NB4 (cell line): ENCODE measurements around the gene MPP2.
"Not testable (repeated sequence)": the region's sequence is repeated elsewhere in the genome, so short reads cannot be mapped to it uniquely, and the experiment has no call there.

Source experiments
- DNase-seq: peaks from one replicate; pipeline ENCODE4 v3.0.0; 2010; ENCODE audit warnings: low read depth
- H3K4me3 ChIP-seq: one replicate; pipeline ENCODE4 v1.5.1; 2011; ENCODE audit warnings: mild to moderate bottlenecking, low read depth, low read length, moderate library complexity
- CTCF ChIP-seq: IDR thresholded peaks from one replicate; pipeline ENCODE4 v1.5.1; 2012; ENCODE audit warnings: low read depth, low read length
- MYC ChIP-seq: IDR thresholded peaks from 2 replicates; pipeline ENCODE4 v1.6.1; 2011; ENCODE audit warnings: low read depth, low read length
- POLR2A ChIP-seq: IDR thresholded peaks from 2 replicates; pipeline ENCODE4 v1.6.1; 2011; ENCODE audit warnings: mild to moderate bottlenecking; ENCODE audit not compliant: insufficient read length; ENCODE audit errors: extremely low read depth
- TF ChIP-seq, protein P1 (sequence below): IDR thresholded peaks from 2 replicates; pipeline ENCODE4 v1.6.1; 2011; ENCODE audit warnings: low read depth, low read length

The MPP2 gene

GRCh38 chr17:43846963-43847371 is 60.4 kb downstream of the MPP2 start, which contains the start of gene CD300LG:
Gene CD300LG (plus strand): TSS chr17:43847176. CDS start chr17:43847217, 41 bp downstream.
- TF ChIP-seq POLR2A, result no peak
- no peak for TF ChIP-seq MYC
- no peak for TF ChIP-seq CTCF
- TF ChIP-seq, protein P1, sequence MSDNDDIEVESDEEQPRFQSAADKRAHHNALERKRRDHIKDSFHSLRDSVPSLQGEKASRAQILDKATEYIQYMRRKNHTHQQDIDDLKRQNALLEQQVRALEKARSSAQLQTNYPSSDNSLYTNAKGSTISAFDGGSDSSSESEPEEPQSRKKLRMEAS, result no peak
- DNase-seq, result peak; percentile 24
- H3K4me3 ChIP-seq, result no peak within 1 kb of the TSS

- no peak overlapping the region for H3K4me3 ChIP-seq
- DNase-seq, result peak; percentile 61
- TF ChIP-seq CTCF, result peak; percentile 86
- TF ChIP-seq MYC, result no peak
- TF ChIP-seq, protein P1, result peak; percentile 60
- no peak for TF ChIP-seq POLR2A
Observed at GRCh38 chr17:43846221-43846712, 61.1 kb downstream of the MPP2 start.

GRCh38 chr17:43845766-43846165 is 61.6 kb downstream of the MPP2 start:
- TF ChIP-seq POLR2A (no peak), CTCF (no peak), MYC (no peak)
- TF ChIP-seq, protein P1, result no peak
- H3K4me3 ChIP-seq, result no peak overlapping the region
- DNase-seq, result no peak

DNA sequence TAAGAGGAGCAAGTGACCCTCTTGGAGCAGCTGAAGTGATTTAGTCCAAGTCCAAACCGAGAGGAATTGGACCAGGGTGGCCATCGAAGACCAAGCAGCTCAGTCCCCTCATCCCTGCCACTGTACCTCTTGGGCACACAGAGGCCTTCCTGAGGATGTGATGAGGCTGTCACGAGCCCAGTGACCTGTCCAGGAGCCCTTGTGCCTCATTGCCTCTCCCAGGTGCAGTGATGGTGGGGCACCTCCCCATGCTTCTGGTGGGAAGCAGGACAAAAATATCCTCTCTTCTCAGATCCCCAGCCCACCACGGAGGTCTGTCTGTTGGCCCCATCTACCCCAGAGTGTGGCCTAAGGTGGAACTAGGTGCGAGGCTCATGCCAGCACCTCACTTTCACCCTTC is 63.1 kb downstream of the MPP2 start:
- DNase-seq, result no peak
- no peak overlapping the region for H3K4me3 ChIP-seq
- TF ChIP-seq, protein P1, result no peak
- no peak for TF ChIP-seq POLR2A
- no peak for TF ChIP-seq MYC
- no peak for TF ChIP-seq CTCF

DNA sequence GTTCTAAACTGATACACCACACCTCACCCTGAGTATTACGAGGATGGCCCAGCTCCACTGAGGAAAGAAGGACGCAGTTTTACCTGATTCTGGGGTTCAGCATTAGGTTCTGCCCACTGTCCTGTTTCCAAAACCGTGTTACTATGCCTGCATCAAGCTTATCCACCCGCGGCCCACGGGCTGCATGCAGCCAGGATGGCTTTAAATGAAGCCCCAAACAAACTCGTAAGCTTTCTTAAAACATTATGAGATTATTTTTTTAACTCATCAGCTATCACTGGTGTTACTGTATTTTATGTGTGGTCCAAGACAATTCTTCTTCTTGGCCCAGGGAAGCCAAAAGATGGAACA is 64.4 kb downstream of the MPP2 start:
- no peak overlapping the region for H3K4me3 ChIP-seq
- TF ChIP-seq POLR2A (no peak), MYC (no peak), CTCF (no peak)
- TF ChIP-seq, protein P1, result no peak
- no peak for DNase-seq

GRCh38 chr17:43842091-43842974 is 65.0 kb downstream of the MPP2 start:
- not testable (repeated sequence) for H3K4me3 ChIP-seq, DNase-seq
